K562 (cell line): ENCODE results near the gene P2RY14.

Experiments used
- CEBPB ChIP-seq: fragments of 450-650 bp; IDR thresholded peaks from 2 replicates; pipeline ENCODE4 v1.6.1; 2016; ENCODE audit warnings: missing genetic modification characterization, missing compliant biosample characterization
- EP300 ChIP-seq: IDR thresholded peaks from 2 replicates; pipeline ENCODE4 v1.6.1; 2012; ENCODE audit warnings: low read length, improper control_type of control experiment
- HDAC3 ChIP-seq: fragments of 450-650 bp; IDR thresholded peaks from 2 replicates; pipeline ENCODE4 v1.6.1; 2018; ENCODE audit warnings: borderline replicate concordance, mild to moderate bottlenecking, moderate library complexity; ENCODE audit not compliant: partially characterized antibody
- NFYB ChIP-seq: IDR thresholded peaks from 2 replicates; pipeline ENCODE4 v1.6.1; 2011; ENCODE audit warnings: mild to moderate bottlenecking, moderate library complexity; ENCODE audit not compliant: insufficient read length; ENCODE audit errors: extremely low read depth
- POLR2A ChIP-seq: fragments of 450-650 bp; conservative IDR thresholded peaks from 2 replicates; pipeline ENCODE4 v1.6.1; 2016
- POLR2G ChIP-seq: fragments of 200-400 bp; formaldehyde crosslinking; IDR thresholded peaks from 2 replicates; pipeline ENCODE4 v1.6.1; 2017; ENCODE audit warnings: low read depth, mild to moderate bottlenecking, antibody characterized with exemption, low read length, moderate library complexity
- SMAD3 ChIP-seq: fragments of 450-650 bp; formaldehyde crosslinking; conservative IDR thresholded peaks from 2 replicates; pipeline ENCODE4 v1.4.0; 2020; ENCODE audit warnings: mild to moderate bottlenecking
- SP1 ChIP-seq: sonication (generic); formaldehyde crosslinking; IDR thresholded peaks from 2 replicates; pipeline ENCODE4 v1.8.1; 2022; ENCODE audit warnings: mild to moderate bottlenecking, missing genetic modification reagents
- ZBTB8A ChIP-seq: fragments of 450-650 bp; IDR thresholded peaks from 2 replicates; pipeline ENCODE4 v1.6.1; 2018; ENCODE audit warnings: mild to moderate bottlenecking, moderate library complexity; ENCODE audit not compliant: partially characterized antibody
- ZNF217 ChIP-seq: sonication (generic); formaldehyde crosslinking; IDR thresholded peaks from 2 replicates; pipeline ENCODE4 v1.8.0; 2022; ENCODE audit warnings: mild to moderate bottlenecking, missing genetic modification reagents
- ZNF354B ChIP-seq: fragments of 250-450 bp; sonication (Bioruptor Pico); IDR thresholded peaks from 2 replicates; pipeline ENCODE4 v1.4.0; 2020

- TF ChIP-seq SP1 (CRISPR knock-in tag): no peak
- no peak for TF ChIP-seq ZNF217 (CRISPR knock-in tag)
- no peak for TF ChIP-seq POLR2A
- no peak for TF ChIP-seq ZNF354B (CRISPR knock-in tag)
- no peak for TF ChIP-seq SMAD3 (CRISPR knock-in tag)
- TF ChIP-seq POLR2G: no peak
- no peak for TF ChIP-seq CEBPB (tag)
- no peak for TF ChIP-seq ZBTB8A
- no peak for TF ChIP-seq HDAC3
- TF ChIP-seq NFYB: no peak
- TF ChIP-seq EP300: no peak
These were observed 85.8 kb downstream of the P2RY14 start for GRCh38 chr3:151192545-151192944.
